Sigmoid colon (tissue), 4 donors: ENCODE measurements around the gene ABCD3.

ENCODE experiments used
- EP300 ChIP-seq, 4 donors: sonication (generic); formaldehyde crosslinking; IDR thresholded peaks; one replicate each; pipeline ENCODE4 v1.6.1; 2017; ENCODE audit warnings: antibody characterized with exemption in 4 of 4
- POLR2A ChIP-seq, 2 donors: fragments of 450-650 bp; IDR thresholded peaks; one replicate each; pipeline ENCODE4 v1.6.1; 2016; ENCODE audit warnings: antibody characterized with exemption in 2 of 2, mild to moderate bottlenecking in 2 of 2, moderate library complexity in 2 of 2
- POLR2AphosphoS5 ChIP-seq, 4 donors: sonication (generic); formaldehyde crosslinking; IDR thresholded peaks; one replicate each; pipeline ENCODE4 v1.6.1; 2017; ENCODE audit warnings: antibody characterized with exemption in 4 of 4
- TF ChIP-seq, protein P1 (sequence below), 4 experiments: fragments of 450-650 bp in 3 of 4; fragments of 200-600 bp in 1 of 4; IDR thresholded peaks; one replicate each; pipeline ENCODE4 v1.5.1; 2016 to 2019; ENCODE audit warnings: antibody characterized with exemption in 4 of 4, mild to moderate bottlenecking in 3 of 4, moderate library complexity in 2 of 4

GRCh38 chr1:94413311-94413710 lies 4.9 kb upstream of the ABCD3 start:
- TF ChIP-seq, protein P1, sequence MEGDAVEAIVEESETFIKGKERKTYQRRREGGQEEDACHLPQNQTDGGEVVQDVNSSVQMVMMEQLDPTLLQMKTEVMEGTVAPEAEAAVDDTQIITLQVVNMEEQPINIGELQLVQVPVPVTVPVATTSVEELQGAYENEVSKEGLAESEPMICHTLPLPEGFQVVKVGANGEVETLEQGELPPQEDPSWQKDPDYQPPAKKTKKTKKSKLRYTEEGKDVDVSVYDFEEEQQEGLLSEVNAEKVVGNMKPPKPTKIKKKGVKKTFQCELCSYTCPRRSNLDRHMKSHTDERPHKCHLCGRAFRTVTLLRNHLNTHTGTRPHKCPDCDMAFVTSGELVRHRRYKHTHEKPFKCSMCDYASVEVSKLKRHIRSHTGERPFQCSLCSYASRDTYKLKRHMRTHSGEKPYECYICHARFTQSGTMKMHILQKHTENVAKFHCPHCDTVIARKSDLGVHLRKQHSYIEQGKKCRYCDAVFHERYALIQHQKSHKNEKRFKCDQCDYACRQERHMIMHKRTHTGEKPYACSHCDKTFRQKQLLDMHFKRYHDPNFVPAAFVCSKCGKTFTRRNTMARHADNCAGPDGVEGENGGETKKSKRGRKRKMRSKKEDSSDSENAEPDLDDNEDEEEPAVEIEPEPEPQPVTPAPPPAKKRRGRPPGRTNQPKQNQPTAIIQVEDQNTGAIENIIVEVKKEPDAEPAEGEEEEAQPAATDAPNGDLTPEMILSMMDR (IDR thresholded peaks at IDR 0.05), result no peak
- TF ChIP-seq POLR2A (IDR thresholded peaks at IDR 0.05) (no peak), EP300 (IDR thresholded peaks at IDR 0.05) (no peak), POLR2AphosphoS5 (IDR thresholded peaks at IDR 0.05) (no peak)
